ENCODE data around the gene SPAG16. TPM values are rescaled to one million over a fixed set of nuclear protein-coding genes. Genes with fewer than 3 reads are reported as not detected.

Gene SPAG16
- total and polyA plus RNA-seq, 3 donors from 2014 or later = 69.7 to 111 (median 80.7) TPM

- Histone ChIP-seq H3K27ac (no peak overlapping the region), H3K9me3 (no peaks in the 10 kb centered on the region), H3K4me3 (no peak overlapping the region), H3K36me3 (ENCODE audit: low read depth, missing control alignments) (no peaks in the 10 kb centered on the region), H3K4me1 (no peaks in the 10 kb centered on the region), H3K27me3 (no peaks in the 10 kb centered on the region)
- DNase-seq = no peak
- WGBS, 2 donors = 83 to 92% methylated on average over 4 of the region's 4 CpGs
- TF ChIP-seq POLR2A (IDR thresholded peaks at IDR 0.05) (no peak), CTCF (IDR thresholded peaks at IDR 0.05) (no peak)
- intact Hi-C loops (cut with DNase I; ENCODE audit: low total_unique reads) = no loop called here
These were observed 812.0 kb downstream of the SPAG16 start for GRCh38 chr2:214096208-214096715.

GRCh38 chr2:214098811-214099210, 814.5 kb downstream of the SPAG16 start:
- TF ChIP-seq POLR2A (IDR thresholded peaks at IDR 0.05) (no peak), CTCF (IDR thresholded peaks at IDR 0.05) (no peak)
- Histone ChIP-seq H3K4me3 (no peak overlapping the region), H3K36me3 (ENCODE audit: low read depth, missing control alignments) (no peaks in the 10 kb centered on the region), H3K27me3 (no peaks in the 10 kb centered on the region), H3K9me3 (no peaks in the 10 kb centered on the region), H3K27ac (no peak overlapping the region), H3K4me1 (no peaks in the 10 kb centered on the region)
- DNase-seq = no peak
- intact Hi-C loops (cut with DNase I; ENCODE audit: low total_unique reads) = no loop called here
- WGBS, 2 donors = 39 to 50% methylated on average over 1 of the region's 1 CpG

- no peak for TF ChIP-seq CTCF (IDR thresholded peaks at IDR 0.05)
- no peak for TF ChIP-seq POLR2A (IDR thresholded peaks at IDR 0.05)
- no peaks in the 10 kb centered on the region for H3K4me1 ChIP-seq
- no peaks in the 10 kb centered on the region for H3K9me3 ChIP-seq
- 69 to 80% methylated on average over 4 of the region's 4 CpGs for WGBS, 2 donors
- intact Hi-C loops (cut with DNase I; ENCODE audit: low total_unique reads) = no loop called here
- no peaks in the 10 kb centered on the region for H3K36me3 ChIP-seq (ENCODE audit: low read depth, missing control alignments)
- H3K27me3 ChIP-seq = no peaks in the 10 kb centered on the region
- DNase-seq = no peak
- no peak overlapping the region for H3K4me3 ChIP-seq
- no peak overlapping the region for H3K27ac ChIP-seq
These were observed 816.2 kb downstream of the SPAG16 start for GRCh38 chr2:214100488-214100887.

GRCh38 chr2:214103276-214104001, 819.2 kb downstream of the SPAG16 start:
- Histone ChIP-seq H3K9me3 (no peaks in the 10 kb centered on the region), H3K27ac (no peak overlapping the region), H3K27me3 (no peaks in the 10 kb centered on the region), H3K4me1 (no peaks in the 10 kb centered on the region), H3K36me3 (ENCODE audit: low read depth, missing control alignments) (no peaks in the 10 kb centered on the region), H3K4me3 (no peak overlapping the region)
- intact Hi-C loops (cut with DNase I; ENCODE audit: low total_unique reads) = no loop called here
- WGBS, 2 donors = 17 to 21% methylated on average over 5 of the region's 5 CpGs
- no peak for DNase-seq
- TF ChIP-seq CTCF (IDR thresholded peaks at IDR 0.05) (no peak), POLR2A (IDR thresholded peaks at IDR 0.05) (no peak)

GRCh38 chr2:214104219-214104618, 820.0 kb downstream of the SPAG16 start:
- H3K4me3 ChIP-seq = no peak overlapping the region
- no peaks in the 10 kb centered on the region for H3K9me3 ChIP-seq
- no peaks in the 10 kb centered on the region for H3K27me3 ChIP-seq
- no peaks in the 10 kb centered on the region for H3K36me3 ChIP-seq (ENCODE audit: low read depth, missing control alignments)
- H3K4me1 ChIP-seq = no peaks in the 10 kb centered on the region
- WGBS, 2 donors = 76 to 80% methylated on average over 3 of the region's 3 CpGs
- TF ChIP-seq POLR2A (IDR thresholded peaks at IDR 0.05) (no peak), CTCF (IDR thresholded peaks at IDR 0.05) (no peak)
- intact Hi-C loops (cut with DNase I; ENCODE audit: low total_unique reads) = no loop called here
- H3K27ac ChIP-seq = no peak overlapping the region
- DNase-seq = no peak

All from testis (tissue), 3 donors.